Activated B cell treated with CpG ODN at 0.5 μM for 24 hours (primary cell): Measurements from ENCODE around the gene GNGT2. TPM values are rescaled to one million over a fixed set of nuclear protein-coding genes. Genes with fewer than 3 reads are reported as not detected.

Experiments
- ATAC-seq: fragments of 200-7000 bp; cut with Tn5 transposase; one replicate; pipeline ENCODE4 v1.10.0; 2021; ENCODE audit warnings: low read depth, mild to moderate bottlenecking, moderate library complexity
- CTCF ChIA-PET: fragments of 350-600 bp; sonication (Branson Sonifier 250); formaldehyde crosslinking; loops from one replicate; lab custom pipeline; 2021; ENCODE audit warnings: antibody characterized with exemption; lab: Charles Lee
- POLR2A ChIA-PET: fragments of 350-600 bp; sonication (Branson Sonifier 250); formaldehyde crosslinking; loops from one replicate; lab custom pipeline; 2021; ENCODE audit warnings: antibody characterized with exemption; lab: Charles Lee
- DNase-seq: peaks from one replicate; pipeline ENCODE4 v3.0.0; 2022
- H3K27ac Mint-ChIP-seq: one replicate; pipeline ENCODE4 v1.8.0; 2020; ENCODE audit warnings: mixed read lengths
- H3K27me3 Mint-ChIP-seq: one replicate; pipeline ENCODE4 v1.8.0; 2021; ENCODE audit warnings: mixed read lengths
- H3K36me3 Mint-ChIP-seq: one replicate; pipeline ENCODE4 v1.8.0; 2021; ENCODE audit warnings: low read depth, mixed read lengths
- H3K4me1 Mint-ChIP-seq: one replicate; pipeline ENCODE4 v1.8.0; 2021; ENCODE audit warnings: mixed read lengths
- H3K4me3 Mint-ChIP-seq: one replicate; pipeline ENCODE4 v1.8.0; 2020; ENCODE audit warnings: mild to moderate bottlenecking, mixed read lengths
- H3K9me3 Mint-ChIP-seq: one replicate; pipeline ENCODE4 v1.8.0; 2020; ENCODE audit warnings: mixed read lengths
- intact Hi-C: fragments of 100-400 bp; cut with micrococcal nuclease; formaldehyde crosslinking; loops from one replicate; pipeline ENCODE4 v1.15.1; 2024
- total RNA-seq: library from RNA; stranded (reverse); gene quantifications from 2 replicates; pipeline ENCODE4 v1.2.3, GENCODE V29; 2022
- TF ChIP-seq, protein P1 (sequence below): fragments of 200-600 bp; IDR thresholded peaks from one replicate; pipeline ENCODE4 v1.8.0; 2022; ENCODE audit warnings: antibody characterized with exemption, mild to moderate bottlenecking

The GNGT2 gene
- total RNA-seq, 1 donor from 2014 or later = 9.8 TPM

DNA sequence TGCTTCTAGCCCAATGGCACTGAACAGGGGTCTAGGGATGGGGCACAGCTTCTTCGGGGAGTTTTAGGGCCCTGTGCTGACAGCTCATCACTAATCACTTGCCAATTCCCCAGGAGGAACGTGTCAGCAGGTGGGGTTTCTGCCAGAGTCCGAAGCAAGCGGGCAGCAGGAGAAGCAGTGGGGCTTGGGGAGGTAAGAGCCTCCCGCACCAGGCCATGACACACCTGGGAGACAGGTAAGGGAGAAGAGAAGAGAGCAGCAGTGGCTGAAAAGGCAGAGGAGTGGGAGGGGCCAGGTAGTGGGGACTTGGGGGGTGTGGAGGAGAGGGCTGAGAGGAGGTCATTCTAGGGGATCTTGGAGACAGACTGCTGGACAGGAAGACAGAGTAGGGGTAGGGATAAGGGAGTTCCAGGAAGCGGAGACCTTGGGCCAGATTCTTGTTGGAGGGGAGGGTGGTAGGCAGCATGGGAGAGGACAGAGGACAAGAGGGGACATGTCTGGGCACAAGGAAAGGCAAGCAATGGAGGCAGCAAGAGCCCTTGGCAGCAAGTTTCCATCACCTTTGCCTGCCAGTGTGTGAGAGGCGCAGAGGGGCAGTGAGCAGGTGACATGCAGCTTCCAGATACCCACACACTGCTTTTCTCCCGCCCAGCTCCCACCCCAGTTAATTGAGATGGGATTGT, 15.3 kb upstream of the GNGT2 start:
- Mint-ChIP-seq H3K27me3 (peaks cover 10% of the 10 kb centered on the region), H3K4me1 (peaks cover 30% of the 10 kb centered on the region), H3K36me3 (peaks cover 7% of the 10 kb centered on the region), H3K27ac (no peak overlapping the region), H3K9me3 (no peaks in the 10 kb centered on the region), H3K4me3 (peak overlapping the region; percentile 2)
- TF ChIP-seq, protein P1, sequence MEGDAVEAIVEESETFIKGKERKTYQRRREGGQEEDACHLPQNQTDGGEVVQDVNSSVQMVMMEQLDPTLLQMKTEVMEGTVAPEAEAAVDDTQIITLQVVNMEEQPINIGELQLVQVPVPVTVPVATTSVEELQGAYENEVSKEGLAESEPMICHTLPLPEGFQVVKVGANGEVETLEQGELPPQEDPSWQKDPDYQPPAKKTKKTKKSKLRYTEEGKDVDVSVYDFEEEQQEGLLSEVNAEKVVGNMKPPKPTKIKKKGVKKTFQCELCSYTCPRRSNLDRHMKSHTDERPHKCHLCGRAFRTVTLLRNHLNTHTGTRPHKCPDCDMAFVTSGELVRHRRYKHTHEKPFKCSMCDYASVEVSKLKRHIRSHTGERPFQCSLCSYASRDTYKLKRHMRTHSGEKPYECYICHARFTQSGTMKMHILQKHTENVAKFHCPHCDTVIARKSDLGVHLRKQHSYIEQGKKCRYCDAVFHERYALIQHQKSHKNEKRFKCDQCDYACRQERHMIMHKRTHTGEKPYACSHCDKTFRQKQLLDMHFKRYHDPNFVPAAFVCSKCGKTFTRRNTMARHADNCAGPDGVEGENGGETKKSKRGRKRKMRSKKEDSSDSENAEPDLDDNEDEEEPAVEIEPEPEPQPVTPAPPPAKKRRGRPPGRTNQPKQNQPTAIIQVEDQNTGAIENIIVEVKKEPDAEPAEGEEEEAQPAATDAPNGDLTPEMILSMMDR = no peak
- POLR2A ChIA-PET = interaction anchor here (8.7 kb wide), 1 partner anchor 34 kb away, joined by 91 read pairs; no protein-coding TSS in a partner anchor
- CTCF ChIA-PET = interaction anchor here (1.0 to 7.2 kb wide), 5 partner anchors 29 to 193 kb away, joined by 3 to 197 read pairs (median 4); no protein-coding TSS in a partner anchor
- intact Hi-C loops = loop anchor here (2.0 to 10.0 kb wide), 3 partner anchors 65 to 551 kb away; partner anchors contain the start of gene B4GALNT2
- DNase-seq (no peak), ATAC-seq (no peak)

DNA sequence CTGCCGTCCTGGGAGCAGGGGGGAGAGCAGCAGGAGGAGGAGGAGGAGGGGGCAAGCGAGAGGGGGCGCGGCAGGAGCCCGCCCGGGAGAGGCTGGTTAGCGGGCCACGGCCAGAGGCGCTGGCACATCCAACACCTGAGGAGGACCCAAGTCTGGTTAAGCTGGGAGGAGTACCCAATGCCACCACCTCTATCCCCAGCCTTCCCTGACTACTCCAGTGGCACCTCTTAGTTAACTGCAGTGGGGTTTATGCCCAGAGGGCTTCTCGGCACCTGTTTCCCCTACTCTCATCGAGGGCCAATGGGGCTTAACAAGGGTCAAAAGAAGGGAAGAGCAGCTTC, 14.6 kb upstream of the GNGT2 start:
- H3K27ac Mint-ChIP-seq = no peak overlapping the region
- peaks cover 7% of the 10 kb centered on the region for H3K36me3 Mint-ChIP-seq
- POLR2A ChIA-PET = interaction anchor here (1.5 to 8.7 kb wide), 2 partner anchors 15 to 33 kb away, joined by 10 to 91 read pairs; partner anchors contain the start of genes ABI3 and GNGT2
- H3K27me3 Mint-ChIP-seq = peaks cover 10% of the 10 kb centered on the region
- DNase-seq (no peak), ATAC-seq (no peak)
- CTCF ChIA-PET = interaction anchor here (0.6 to 7.2 kb wide), 5 partner anchors 14 to 192 kb away, joined by 3 to 197 read pairs (median 4); partner anchors contain the start of genes ABI3 and GNGT2
- no peaks in the 10 kb centered on the region for H3K9me3 Mint-ChIP-seq
- peak overlapping the region; percentile 75 for H3K4me3 Mint-ChIP-seq
- TF ChIP-seq, protein P1 = no peak
- H3K4me1 Mint-ChIP-seq = peaks cover 33% of the 10 kb centered on the region
- intact Hi-C loops = loop anchor here (5.0 to 10.0 kb wide), 2 partner anchors 93 to 550 kb away; partner anchors contain the start of gene B4GALNT2

GRCh38 chr17:49224198-49224996, 14.0 kb upstream of the GNGT2 start:
- DNase-seq (peak; percentile 49), ATAC-seq (peak; percentile 23)
- ChIA-PET POLR2A (interaction anchor here (0.6 to 8.7 kb wide), 3 partner anchors 15 to 48 kb away, joined by 3 to 91 read pairs (median 10); partner anchors contain the start of genes ABI3 and GNGT2), CTCF (interaction anchor here (0.6 to 7.2 kb wide), 7 partner anchors 9 to 550 kb away, joined by 3 to 197 read pairs (median 4); partner anchors contain the start of genes ABI3 and GNGT2)
- peak overlapping the region; percentile 75 for H3K4me3 Mint-ChIP-seq
- H3K4me1 Mint-ChIP-seq = peaks cover 34% of the 10 kb centered on the region
- peaks cover 7% of the 10 kb centered on the region for H3K36me3 Mint-ChIP-seq
- H3K9me3 Mint-ChIP-seq = no peaks in the 10 kb centered on the region
- TF ChIP-seq, protein P1 = no peak
- intact Hi-C loops = loop anchor here (10.0 kb wide), 1 partner anchor 550 kb away; no protein-coding TSS in a partner anchor
- H3K27me3 Mint-ChIP-seq = peaks cover 7% of the 10 kb centered on the region
- H3K27ac Mint-ChIP-seq = no peak overlapping the region

- Mint-ChIP-seq H3K36me3 (peaks cover 9% of the 10 kb centered on the region), H3K4me1 (peaks cover 42% of the 10 kb centered on the region), H3K27ac (peak overlapping the region; percentile 41), H3K9me3 (no peaks in the 10 kb centered on the region), H3K4me3 (peak overlapping the region; percentile 79), H3K27me3 (peaks cover 6% of the 10 kb centered on the region)
- CTCF ChIA-PET = interaction anchor here (0.6 to 7.2 kb wide), 6 partner anchors 8 to 549 kb away, joined by 3 to 197 read pairs (median 4); partner anchors contain the start of genes ABI3 and GNGT2
- ATAC-seq (peak; percentile 23), DNase-seq (peak; percentile 67)
- intact Hi-C loops = loop anchor here (1.0 to 10.0 kb wide), 2 partner anchors 43 to 549 kb away; no protein-coding TSS in a partner anchor
- TF ChIP-seq, protein P1 = no peak
- POLR2A ChIA-PET = interaction anchor here (0.6 to 8.7 kb wide), 4 partner anchors 14 to 47 kb away, joined by 3 to 91 read pairs (median 20); partner anchors contain the start of genes ABI3 and GNGT2
Measured at GRCh38 chr17:49223517-49224197, 13.3 kb upstream of the GNGT2 start.
